HepG2 (cell line): Measurements from ENCODE around the gene ZNF75A. TPM values are rescaled to one million over a fixed set of nuclear protein-coding genes. Genes with fewer than 3 reads are reported as not detected.
A peak's percentile ranks its signal among the peaks of the same experiment; 100 is the strongest.

Experiments used
- ATAC-seq: fragments of 200-7000 bp; cut with Tn5 transposase; 3 replicates; pipeline ENCODE4 v1.9.1; 2020; ENCODE audit warnings: mild to moderate bottlenecking, moderate library complexity
- BruUV-seq: library from RNA; stranded (reverse); fragments of 400-500 nt; replicated peaks from 2 replicates; lab custom pipeline; 2021; lab: Mats Ljungman, UMichigan
- CTCF ChIA-PET: fragments of 300-600 bp; formaldehyde crosslinking; extraction: SDS; loops from one replicate; lab custom pipeline; 2021; ENCODE audit warnings: low total read pairs, inconsistent platforms, low intra/inter-chr PET ratio; lab: Yijun Ruan, JAX
- POLR2A ChIA-PET: fragments of 350-600 bp; sonication (Branson Sonifier 250); formaldehyde crosslinking; loops from one replicate; lab custom pipeline; 2020; ENCODE audit warnings: antibody characterized with exemption, inconsistent platforms; lab: Yijun Ruan, JAX
- DNase-seq: peaks from one replicate; pipeline ENCODE4 v3.0.0-alpha.2; 2015; ENCODE audit warnings: low spot score
- FAIRE-seq: peaks from 3 replicates; lab custom pipeline; 2011; peaks lifted over from hg19 to GRCh38; lab: Jason Lieb, UNC
- H2AFZ ChIP-seq: one replicate; pipeline ENCODE4 v1.6.1; 2011; ENCODE audit warnings: low read length, inconsistent platforms
- H3K27ac ChIP-seq: fragments of 300-600 bp; 3 replicates; pipeline ENCODE4 v1.8.0; 2011; ENCODE audit warnings: mixed run types, mild to moderate bottlenecking, mixed read lengths, low read length, inconsistent platforms; ENCODE audit not compliant: insufficient read depth; ENCODE audit errors: extremely low read length
- H3K27me3 ChIP-seq, 2 experiments: fragments of 200-600 bp in 1 of 2; 2 replicates in 1 of 2; 3 replicates in 1 of 2; pipeline versions ENCODE4 v1.6.0 to v1.8.0; 2011; ENCODE audit warnings: low read length in 2 of 2, mild to moderate bottlenecking in 2 of 2, moderate library complexity in 2 of 2, inconsistent platforms in 1 of 2; ENCODE audit not compliant: insufficient read depth in 2 of 2, control insufficient read depth in 1 of 2
- H3K36me3 ChIP-seq, 2 experiments: fragments of 200-600 bp in 1 of 2; replicated peaks in 1 of 2; 2 replicates in 1 of 2; 3 replicates in 1 of 2; pipeline versions ENCODE4 v1.5.1 to v1.8.0; 2011; ENCODE audit warnings: low read length in 2 of 2, inconsistent platforms in 1 of 2; ENCODE audit not compliant: insufficient read depth in 2 of 2, control insufficient read depth in 1 of 2
- H3K4me1 ChIP-seq: 2 replicates; pipeline ENCODE4 v1.5.1; 2012; ENCODE audit warnings: low read length, inconsistent platforms; ENCODE audit not compliant: insufficient read depth
- H3K4me2 ChIP-seq: 2 replicates; pipeline ENCODE4 v1.6.0; 2011; ENCODE audit warnings: low read depth, low read length, inconsistent platforms
- H3K4me3 ChIP-seq, 3 experiments: fragments of 200-600 bp in 1 of 3; sonication (generic), shearing (Covaris generic) in 1 of 3; replicated peaks in 1 of 3; 2 replicates each; pipeline ENCODE4 v1.5.1; 2011 to 2016; ENCODE audit warnings: low read length in 3 of 3, inconsistent platforms in 2 of 3, low read depth in 2 of 3, mild to moderate bottlenecking in 2 of 3, control low read depth in 1 of 3, mixed read lengths in 1 of 3; ENCODE audit not compliant: insufficient read depth in 1 of 3
- H3K79me2 ChIP-seq: one replicate; pipeline ENCODE4 v1.6.1; 2011; ENCODE audit warnings: low read length, inconsistent platforms; ENCODE audit not compliant: insufficient read depth
- H3K9ac ChIP-seq: 2 replicates; pipeline ENCODE4 v1.6.0; 2011; ENCODE audit warnings: mild to moderate bottlenecking, low read depth, low read length, inconsistent platforms; ENCODE audit not compliant: insufficient read depth
- H3K9me3 ChIP-seq: 2 replicates; pipeline ENCODE4 v1.5.1; 2012; ENCODE audit warnings: mild to moderate bottlenecking, low read length
- H4K20me1 ChIP-seq: 2 replicates; pipeline ENCODE4 v1.6.0; 2011; ENCODE audit warnings: inconsistent platforms, mild to moderate bottlenecking, low read length, moderate library complexity; ENCODE audit not compliant: insufficient read depth
- CEBPB ChIP-seq: IDR thresholded peaks from 2 replicates; pipeline ENCODE4 v1.6.1; 2011; ENCODE audit warnings: low read depth, low read length, improper control_type of control experiment, borderline replicate concordance
- FOXO1 ChIP-seq: sonication (generic); formaldehyde crosslinking; IDR thresholded peaks from 2 replicates; pipeline ENCODE4 v1.4.0; 2020; ENCODE audit warnings: missing genetic modification reagents
- GFI1 ChIP-seq: sonication (generic); formaldehyde crosslinking; IDR thresholded peaks from 2 replicates; pipeline ENCODE4 v1.5.0; 2020; ENCODE audit warnings: missing genetic modification reagents, mild to moderate bottlenecking, borderline replicate concordance
- KDM4B ChIP-seq: sonication (generic); formaldehyde crosslinking; IDR thresholded peaks from 2 replicates; pipeline ENCODE4 v1.4.0; 2020; ENCODE audit warnings: missing genetic modification reagents
- NFYB ChIP-seq: sonication (generic); formaldehyde crosslinking; IDR thresholded peaks from 2 replicates; pipeline ENCODE4 v1.4.0; 2020; ENCODE audit warnings: missing genetic modification reagents
- RAD21 ChIP-seq: fragments of 450-650 bp; formaldehyde crosslinking; IDR thresholded peaks from 2 replicates; pipeline ENCODE4 v1.5.0; 2020; ENCODE audit warnings: mild to moderate bottlenecking
- SIN3A ChIP-seq: IDR thresholded peaks from 2 replicates; pipeline ENCODE4 v1.6.1; 2011; ENCODE audit warnings: low read depth, mild to moderate bottlenecking, control low read depth, low read length, borderline replicate concordance
- SP2 ChIP-seq: sonication (generic); formaldehyde crosslinking; IDR thresholded peaks from 2 replicates; pipeline ENCODE4 v1.5.1; 2020; ENCODE audit warnings: mild to moderate bottlenecking, missing genetic modification reagents
- STAG1 ChIP-seq: sonication (generic); formaldehyde crosslinking; IDR thresholded peaks from 2 replicates; pipeline ENCODE4 v1.4.0; 2020; ENCODE audit warnings: missing genetic modification reagents
- ZBTB20 ChIP-seq: sonication (generic); formaldehyde crosslinking; IDR thresholded peaks from 2 replicates; pipeline ENCODE4 v1.8.1; 2023; ENCODE audit warnings: missing genetic modification reagents, low read depth, mild to moderate bottlenecking, borderline replicate concordance
- ZNF251 ChIP-seq: sonication (generic); formaldehyde crosslinking; IDR thresholded peaks from 2 replicates; pipeline ENCODE4 v1.9.0; 2021; ENCODE audit warnings: mild to moderate bottlenecking, missing genetic modification reagents
- WGBS: methylation state at CpG from one replicate; pipeline ENCODE4 v1.1.6; 2017; ENCODE audit warnings: low lambda C conversion rate; 5-methylcytosine and 5-hydroxymethylcytosine counted together
- in situ Hi-C: cut with HindIII; loops from 2 replicates; pipeline ENCODE4 v1.10.0; 2017; ENCODE audit warnings: low pct_unique_long_range_greater_than_20kb; ENCODE audit not compliant: extremely low pct_ligation_motif_present
- intact Hi-C: fragments of 100-400 bp; cut with micrococcal nuclease; formaldehyde crosslinking; loops from one replicate; pipeline ENCODE4 v1.10.0; 2022; ENCODE audit not compliant: unreplicated experiment
- polyA plus RNA-seq, 8 experiments: library from polyadenylated mRNA; depleted of rRNA in 3 of 8; stranded (reverse) in 7 of 8; unstranded in 1 of 8; fragments of >200 nt; fragmentation: Illumina TruSeq in 4 of 8; extraction: Trizol in 4 of 8; gene quantifications; 2 replicates each; pipeline versions ENCODE4 v1.2.1 to v1.2.3, GENCODE V29; 2011 to 2016; ENCODE audit warnings: low read depth in 4 of 8, missing spikeins in 1 of 8, mixed read lengths in 1 of 8; ENCODE audit not compliant: insufficient read depth in 1 of 8
- total RNA-seq, 5 experiments: library from RNA; depleted of rRNA; stranded (reverse); fragments of >200 nt; fragmentation: Illumina TruSeq; extraction: Trizol; gene quantifications; 2 replicates each; pipeline ENCODE4 v1.2.3, GENCODE V29; 2016; ENCODE audit warnings: low read depth in 1 of 5
- TF ChIP-seq, protein P1 (sequence below): IDR thresholded peaks from 2 replicates; pipeline ENCODE4 v1.6.1; 2012; ENCODE audit warnings: inconsistent platforms
- TF ChIP-seq, protein P2 (sequence below): sonication (generic); formaldehyde crosslinking; IDR thresholded peaks from 2 replicates; pipeline ENCODE4 v1.4.0; 2020; ENCODE audit warnings: missing genetic modification reagents
- TF ChIP-seq, protein P3 (sequence below): sonication (generic); formaldehyde crosslinking; IDR thresholded peaks from 2 replicates; pipeline ENCODE4 v1.4.0; 2020; ENCODE audit warnings: mild to moderate bottlenecking, missing genetic modification reagents
- TF ChIP-seq, protein P4 (sequence below): sonication (generic); formaldehyde crosslinking; IDR thresholded peaks from 2 replicates; pipeline ENCODE4 v1.5.1; 2020; ENCODE audit warnings: missing genetic modification reagents, mild to moderate bottlenecking, borderline replicate concordance

The ZNF75A gene
- total and polyA plus RNA-seq, 2 of the 13 experiments (the other 11 are each of a cell fraction or from before 2014, with no cell fraction given) = 1.4 to 2.1 TPM

DNA sequence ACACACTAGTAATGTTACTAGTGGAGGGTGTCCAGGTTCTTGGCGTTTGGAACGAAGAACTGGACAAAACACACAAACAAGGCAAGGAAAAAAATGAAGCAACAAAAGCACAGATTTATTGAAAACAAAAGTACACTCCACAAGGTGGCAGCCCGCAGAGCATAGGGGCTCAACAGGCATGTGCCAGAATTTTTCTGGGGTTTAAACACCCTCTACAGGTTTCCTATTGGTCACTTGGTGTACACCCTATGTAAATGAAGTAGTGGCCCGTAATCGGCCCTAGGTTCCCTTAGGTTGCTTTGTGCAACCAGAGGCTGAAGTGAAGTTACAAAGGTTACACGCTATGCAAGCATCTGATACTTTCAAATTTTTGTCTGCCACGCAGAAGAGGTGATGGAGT is 58.5 kb downstream of the ZNF75A start:
- Histone ChIP-seq H3K27ac (peak overlapping the region; percentile 73), H2AFZ (peak overlapping the region; percentile 54), H3K4me1 (peaks cover 20% of the 10 kb centered on the region), H3K79me2 (peaks cover 6% of the 10 kb centered on the region), H3K27me3 (peaks cover 0 to 13% of the 10 kb centered on the region in 2 experiments; a peak in 2 of 5 replicates), H4K20me1 (no peaks in the 10 kb centered on the region), H3K9me3 (no peaks in the 10 kb centered on the region), H3K4me3 (peak overlapping the region; percentile 45 to 79 (median 47); a peak in 2 of 6 replicates), H3K36me3 (no peaks in the 10 kb centered on the region), H3K4me2 (peak overlapping the region; percentile 81), H3K9ac (peak overlapping the region; percentile 94; the same call in 1 of the 2 replicates)
- 8% methylated on average over 7 of the region's 7 CpGs for WGBS
- ATAC-seq = peak; percentile 83
- DNase-seq = peak; percentile 85
- ChIA-PET POLR2A (no interaction called here), CTCF (interaction anchor here (1.2 kb wide), 1 partner anchor 137 kb away, joined by 3 read pairs; the partner anchor contains the start of gene CLUAP1)
- peak; percentile 95 for FAIRE-seq
- BruUV-seq = no TSS peak
- intact Hi-C loops (loop anchor here (1.0 kb wide), 1 partner anchor 81 kb away; no protein-coding TSS in a partner anchor), in situ Hi-C loops (no loop called here)
- TF ChIP-seq KDM4B (no peak), ZNF251 (CRISPR knock-in tag) (no peak), CEBPB (peak; percentile 18; the same call in 1 of the 2 replicates), FOXO1 (CRISPR knock-in tag) (no peak), SP2 (CRISPR knock-in tag) (no peak), ZBTB20 (no peak), STAG1 (CRISPR knock-in tag) (peak; percentile 17; the same call in 1 of the 2 replicates), NFYB (CRISPR knock-in tag) (peak; percentile 43; the same call in 1 of the 2 replicates), RAD21 (CRISPR knock-in tag) (0 out of 2 replicates have a peak, but pooled peaks have one; percentile 11), GFI1 (peak; percentile 86), SIN3A (no peak)
- TF ChIP-seq, protein P1, sequence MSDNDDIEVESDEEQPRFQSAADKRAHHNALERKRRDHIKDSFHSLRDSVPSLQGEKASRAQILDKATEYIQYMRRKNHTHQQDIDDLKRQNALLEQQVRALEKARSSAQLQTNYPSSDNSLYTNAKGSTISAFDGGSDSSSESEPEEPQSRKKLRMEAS = peak; percentile 47; the same call in 1 of the 2 replicates
- TF ChIP-seq, protein P2, sequence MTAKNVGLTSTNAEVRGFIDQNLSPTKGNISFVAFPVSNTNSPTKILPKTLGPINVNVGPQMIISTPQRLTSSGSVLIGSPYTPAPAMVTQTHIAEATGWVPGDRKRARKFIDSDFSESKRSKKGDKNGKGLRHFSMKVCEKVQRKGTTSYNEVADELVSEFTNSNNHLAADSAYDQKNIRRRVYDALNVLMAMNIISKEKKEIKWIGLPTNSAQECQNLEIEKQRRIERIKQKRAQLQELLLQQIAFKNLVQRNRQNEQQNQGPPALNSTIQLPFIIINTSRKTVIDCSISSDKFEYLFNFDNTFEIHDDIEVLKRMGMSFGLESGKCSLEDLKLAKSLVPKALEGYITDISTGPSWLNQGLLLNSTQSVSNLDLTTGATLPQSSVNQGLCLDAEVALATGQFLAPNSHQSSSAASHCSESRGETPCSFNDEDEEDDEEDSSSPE (CRISPR knock-in tag) = no peak
- TF ChIP-seq, protein P3, sequence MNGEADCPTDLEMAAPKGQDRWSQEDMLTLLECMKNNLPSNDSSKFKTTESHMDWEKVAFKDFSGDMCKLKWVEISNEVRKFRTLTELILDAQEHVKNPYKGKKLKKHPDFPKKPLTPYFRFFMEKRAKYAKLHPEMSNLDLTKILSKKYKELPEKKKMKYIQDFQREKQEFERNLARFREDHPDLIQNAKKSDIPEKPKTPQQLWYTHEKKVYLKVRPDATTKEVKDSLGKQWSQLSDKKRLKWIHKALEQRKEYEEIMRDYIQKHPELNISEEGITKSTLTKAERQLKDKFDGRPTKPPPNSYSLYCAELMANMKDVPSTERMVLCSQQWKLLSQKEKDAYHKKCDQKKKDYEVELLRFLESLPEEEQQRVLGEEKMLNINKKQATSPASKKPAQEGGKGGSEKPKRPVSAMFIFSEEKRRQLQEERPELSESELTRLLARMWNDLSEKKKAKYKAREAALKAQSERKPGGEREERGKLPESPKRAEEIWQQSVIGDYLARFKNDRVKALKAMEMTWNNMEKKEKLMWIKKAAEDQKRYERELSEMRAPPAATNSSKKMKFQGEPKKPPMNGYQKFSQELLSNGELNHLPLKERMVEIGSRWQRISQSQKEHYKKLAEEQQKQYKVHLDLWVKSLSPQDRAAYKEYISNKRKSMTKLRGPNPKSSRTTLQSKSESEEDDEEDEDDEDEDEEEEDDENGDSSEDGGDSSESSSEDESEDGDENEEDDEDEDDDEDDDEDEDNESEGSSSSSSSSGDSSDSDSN (CRISPR knock-in tag) = no peak
- TF ChIP-seq, protein P4, sequence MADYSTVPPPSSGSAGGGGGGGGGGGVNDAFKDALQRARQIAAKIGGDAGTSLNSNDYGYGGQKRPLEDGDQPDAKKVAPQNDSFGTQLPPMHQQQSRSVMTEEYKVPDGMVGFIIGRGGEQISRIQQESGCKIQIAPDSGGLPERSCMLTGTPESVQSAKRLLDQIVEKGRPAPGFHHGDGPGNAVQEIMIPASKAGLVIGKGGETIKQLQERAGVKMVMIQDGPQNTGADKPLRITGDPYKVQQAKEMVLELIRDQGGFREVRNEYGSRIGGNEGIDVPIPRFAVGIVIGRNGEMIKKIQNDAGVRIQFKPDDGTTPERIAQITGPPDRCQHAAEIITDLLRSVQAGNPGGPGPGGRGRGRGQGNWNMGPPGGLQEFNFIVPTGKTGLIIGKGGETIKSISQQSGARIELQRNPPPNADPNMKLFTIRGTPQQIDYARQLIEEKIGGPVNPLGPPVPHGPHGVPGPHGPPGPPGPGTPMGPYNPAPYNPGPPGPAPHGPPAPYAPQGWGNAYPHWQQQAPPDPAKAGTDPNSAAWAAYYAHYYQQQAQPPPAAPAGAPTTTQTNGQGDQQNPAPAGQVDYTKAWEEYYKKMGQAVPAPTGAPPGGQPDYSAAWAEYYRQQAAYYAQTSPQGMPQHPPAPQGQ = no peak
